Measurements from ENCODE around the gene ATG10.
A peak's percentile ranks its signal among the peaks of the same experiment; 100 is the strongest.

ATG10 gene

GRCh38 chr5:82287625-82288024 is 315.8 kb downstream of the ATG10 start:
- H3K27ac ChIP-seq: no peak overlapping the region
- TF ChIP-seq ZFX (IDR thresholded peaks at IDR 0.05; ENCODE audit: borderline replicate concordance): no peak
- TF ChIP-seq CTCF (IDR thresholded peaks at IDR 0.05): no peak

GRCh38 chr5:82290005-82290404 is 318.2 kb downstream of the ATG10 start:
- TF ChIP-seq ZFX (IDR thresholded peaks at IDR 0.05; ENCODE audit: borderline replicate concordance): no peak
- TF ChIP-seq CTCF (IDR thresholded peaks at IDR 0.05): no peak

GRCh38 chr5:82290908-82291307 is 319.1 kb downstream of the ATG10 start:
- no peak for TF ChIP-seq CTCF (IDR thresholded peaks at IDR 0.05)
- TF ChIP-seq ZFX (IDR thresholded peaks at IDR 0.05; ENCODE audit: borderline replicate concordance): no peak
- H3K27ac ChIP-seq: no peak overlapping the region

More at GRCh38 chr5:82290005-82290404, 318.2 kb downstream of the ATG10 start:
- no peak overlapping the region for H3K27ac ChIP-seq

- no peak overlapping the region for H3K27ac ChIP-seq
- TF ChIP-seq CTCF (IDR thresholded peaks at IDR 0.05) (no peak), ZFX (IDR thresholded peaks at IDR 0.05; ENCODE audit: borderline replicate concordance) (no peak)
Measured at GRCh38 chr5:82291420-82291819, 319.6 kb downstream of the ATG10 start.

GRCh38 chr5:82295144-82295543 is 323.3 kb downstream of the ATG10 start:
- TF ChIP-seq CTCF (IDR thresholded peaks at IDR 0.05) (no peak), ZFX (IDR thresholded peaks at IDR 0.05; ENCODE audit: borderline replicate concordance) (no peak)

GRCh38 chr5:82295959-82296531 is 324.2 kb downstream of the ATG10 start:
- no peak overlapping the region for H3K27ac ChIP-seq
- TF ChIP-seq CTCF (IDR thresholded peaks at IDR 0.05) (no peak), ZFX (IDR thresholded peaks at IDR 0.05; ENCODE audit: borderline replicate concordance) (no peak)

More at GRCh38 chr5:82295144-82295543, 323.3 kb downstream of the ATG10 start:
- H3K27ac ChIP-seq: no peak overlapping the region

- TF ChIP-seq CTCF (IDR thresholded peaks at IDR 0.05) (peak; percentile 12; the same call in 1 of the 2 replicates), ZFX (IDR thresholded peaks at IDR 0.05; ENCODE audit: borderline replicate concordance) (no peak)
Measured at GRCh38 chr5:82296929-82297328, 325.1 kb downstream of the ATG10 start.

More at GRCh38 chr5:82296929-82297328, 325.1 kb downstream of the ATG10 start:
- H3K27ac ChIP-seq: no peak overlapping the region

Data from 22Rv1 (cell line).